Activated CD4-positive, alpha-beta T cell treated with anti-CD3 and anti-CD28 coated beads, Interleukin-2, amount 10 ng/mL, durations not matched to agents 24 days and 14 days (primary cell): ENCODE results near the gene LPA. TPM values are rescaled to one million over a fixed set of nuclear protein-coding genes. Genes with fewer than 3 reads are reported as not detected.
"Not testable (repeated sequence)": the region's sequence is repeated elsewhere in the genome, so short reads cannot be mapped to it uniquely, and the experiment has no call there.

Experiments used
- DNase-seq: peaks from one replicate; pipeline ENCODE4 v3.0.0; 2022
- H3K27ac Mint-ChIP-seq: one replicate; pipeline ENCODE4 v1.8.0; 2022; ENCODE audit warnings: mild to moderate bottlenecking, mixed read lengths
- H3K27me3 Mint-ChIP-seq: one replicate; pipeline ENCODE4 v1.8.0; 2022; ENCODE audit warnings: mixed read lengths
- H3K36me3 Mint-ChIP-seq: one replicate; pipeline ENCODE4 v1.8.0; 2022; ENCODE audit warnings: low read depth, mild to moderate bottlenecking, mixed read lengths
- H3K4me1 Mint-ChIP-seq: one replicate; pipeline ENCODE4 v1.8.0; 2021; ENCODE audit warnings: mixed read lengths
- H3K4me3 Mint-ChIP-seq: one replicate; pipeline ENCODE4 v1.8.0; 2022; ENCODE audit warnings: mild to moderate bottlenecking, moderate library complexity, mixed read lengths
- H3K9me3 Mint-ChIP-seq: one replicate; pipeline ENCODE4 v1.8.0; 2021; ENCODE audit warnings: mixed read lengths
- intact Hi-C: fragments of 100-400 bp; cut with micrococcal nuclease; formaldehyde crosslinking; loops from one replicate; pipeline ENCODE4 v1.15.1; 2023
- total RNA-seq: library from RNA; stranded (reverse); gene quantifications from 2 replicates; pipeline ENCODE4 v1.2.3, GENCODE V29; 2022

Gene LPA, protein sequence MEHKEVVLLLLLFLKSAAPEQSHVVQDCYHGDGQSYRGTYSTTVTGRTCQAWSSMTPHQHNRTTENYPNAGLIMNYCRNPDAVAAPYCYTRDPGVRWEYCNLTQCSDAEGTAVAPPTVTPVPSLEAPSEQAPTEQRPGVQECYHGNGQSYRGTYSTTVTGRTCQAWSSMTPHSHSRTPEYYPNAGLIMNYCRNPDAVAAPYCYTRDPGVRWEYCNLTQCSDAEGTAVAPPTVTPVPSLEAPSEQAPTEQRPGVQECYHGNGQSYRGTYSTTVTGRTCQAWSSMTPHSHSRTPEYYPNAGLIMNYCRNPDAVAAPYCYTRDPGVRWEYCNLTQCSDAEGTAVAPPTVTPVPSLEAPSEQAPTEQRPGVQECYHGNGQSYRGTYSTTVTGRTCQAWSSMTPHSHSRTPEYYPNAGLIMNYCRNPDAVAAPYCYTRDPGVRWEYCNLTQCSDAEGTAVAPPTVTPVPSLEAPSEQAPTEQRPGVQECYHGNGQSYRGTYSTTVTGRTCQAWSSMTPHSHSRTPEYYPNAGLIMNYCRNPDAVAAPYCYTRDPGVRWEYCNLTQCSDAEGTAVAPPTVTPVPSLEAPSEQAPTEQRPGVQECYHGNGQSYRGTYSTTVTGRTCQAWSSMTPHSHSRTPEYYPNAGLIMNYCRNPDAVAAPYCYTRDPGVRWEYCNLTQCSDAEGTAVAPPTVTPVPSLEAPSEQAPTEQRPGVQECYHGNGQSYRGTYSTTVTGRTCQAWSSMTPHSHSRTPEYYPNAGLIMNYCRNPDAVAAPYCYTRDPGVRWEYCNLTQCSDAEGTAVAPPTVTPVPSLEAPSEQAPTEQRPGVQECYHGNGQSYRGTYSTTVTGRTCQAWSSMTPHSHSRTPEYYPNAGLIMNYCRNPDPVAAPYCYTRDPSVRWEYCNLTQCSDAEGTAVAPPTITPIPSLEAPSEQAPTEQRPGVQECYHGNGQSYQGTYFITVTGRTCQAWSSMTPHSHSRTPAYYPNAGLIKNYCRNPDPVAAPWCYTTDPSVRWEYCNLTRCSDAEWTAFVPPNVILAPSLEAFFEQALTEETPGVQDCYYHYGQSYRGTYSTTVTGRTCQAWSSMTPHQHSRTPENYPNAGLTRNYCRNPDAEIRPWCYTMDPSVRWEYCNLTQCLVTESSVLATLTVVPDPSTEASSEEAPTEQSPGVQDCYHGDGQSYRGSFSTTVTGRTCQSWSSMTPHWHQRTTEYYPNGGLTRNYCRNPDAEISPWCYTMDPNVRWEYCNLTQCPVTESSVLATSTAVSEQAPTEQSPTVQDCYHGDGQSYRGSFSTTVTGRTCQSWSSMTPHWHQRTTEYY (N-terminal part only)
- total RNA-seq, result not detected in 2 replicates

DNA sequence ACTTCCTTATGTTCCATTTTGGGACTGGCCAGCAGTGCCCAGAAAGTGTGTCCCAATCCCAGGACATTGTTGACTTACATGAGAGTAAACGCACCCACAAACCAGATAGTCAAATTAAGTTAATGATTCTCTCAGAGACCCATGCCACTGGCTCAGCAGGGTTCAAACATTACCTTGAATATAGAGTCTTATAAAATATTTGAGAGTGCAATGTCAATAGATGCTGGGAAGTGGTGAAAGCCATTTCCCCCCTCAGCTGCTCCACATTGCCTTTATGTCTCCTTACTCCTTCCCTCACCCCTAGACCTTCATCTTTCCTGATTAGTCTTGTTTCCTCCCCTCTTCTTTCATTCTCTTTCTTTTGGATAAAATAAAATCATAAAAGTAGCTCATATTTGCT lies at the start of gene LPA:
TSS of gene LPA (minus strand) at position 78 of the 400 bp plus-strand sequence. CDS start at position 17, 61 bp downstream.
- H3K9me3 Mint-ChIP-seq, DNase-seq, H3K27me3 Mint-ChIP-seq, H3K27ac Mint-ChIP-seq, H3K36me3 Mint-ChIP-seq, intact Hi-C loops, H3K4me1 Mint-ChIP-seq, H3K4me3 Mint-ChIP-seq: not testable (repeated sequence)

DNA sequence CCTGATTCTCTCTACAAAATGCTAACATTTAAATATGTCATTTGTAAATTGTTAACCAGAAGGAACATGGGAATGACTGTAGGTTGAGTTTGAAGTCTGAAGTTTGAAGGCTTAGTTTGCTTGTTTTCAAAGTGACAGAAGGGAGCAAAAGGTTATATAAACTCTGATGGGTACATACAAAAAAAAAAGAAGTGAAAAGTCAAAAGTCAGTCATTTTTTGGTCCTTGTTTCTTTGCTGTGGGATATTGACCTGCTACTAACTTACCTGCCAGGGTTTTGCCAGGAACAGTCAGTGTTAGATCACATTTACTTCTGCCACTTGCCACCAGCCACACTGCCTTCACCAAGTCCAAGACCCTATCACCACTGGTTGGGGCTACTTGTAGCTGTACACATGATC lies 44.9 kb upstream of the LPA start:
- DNase-seq, H3K27ac Mint-ChIP-seq, H3K27me3 Mint-ChIP-seq, H3K4me3 Mint-ChIP-seq, H3K9me3 Mint-ChIP-seq, intact Hi-C loops, H3K36me3 Mint-ChIP-seq, H3K4me1 Mint-ChIP-seq: not testable (repeated sequence)

DNA sequence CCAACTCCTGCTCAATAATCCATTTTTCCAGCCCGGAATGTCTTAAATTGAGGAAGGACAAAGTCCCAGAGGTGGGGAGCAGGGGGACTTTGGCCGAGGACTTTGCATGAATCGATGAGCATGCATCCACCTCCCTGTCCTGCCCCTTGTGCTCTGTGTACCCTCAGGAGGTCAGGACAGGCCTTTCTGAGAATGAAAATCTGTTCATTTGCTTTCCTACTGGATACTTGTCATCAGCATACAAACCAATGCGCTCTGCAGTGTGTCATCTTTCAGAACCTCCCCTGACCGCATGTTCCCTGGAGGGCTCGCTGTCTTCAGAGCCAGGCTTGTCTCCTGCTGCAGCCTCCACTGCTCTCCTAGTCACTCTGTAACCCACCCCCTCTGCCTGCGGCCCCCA lies 40.6 kb upstream of the LPA start:
- H3K27ac Mint-ChIP-seq, DNase-seq, H3K4me1 Mint-ChIP-seq, H3K36me3 Mint-ChIP-seq, H3K27me3 Mint-ChIP-seq, H3K9me3 Mint-ChIP-seq, H3K4me3 Mint-ChIP-seq, intact Hi-C loops: not testable (repeated sequence)

DNA sequence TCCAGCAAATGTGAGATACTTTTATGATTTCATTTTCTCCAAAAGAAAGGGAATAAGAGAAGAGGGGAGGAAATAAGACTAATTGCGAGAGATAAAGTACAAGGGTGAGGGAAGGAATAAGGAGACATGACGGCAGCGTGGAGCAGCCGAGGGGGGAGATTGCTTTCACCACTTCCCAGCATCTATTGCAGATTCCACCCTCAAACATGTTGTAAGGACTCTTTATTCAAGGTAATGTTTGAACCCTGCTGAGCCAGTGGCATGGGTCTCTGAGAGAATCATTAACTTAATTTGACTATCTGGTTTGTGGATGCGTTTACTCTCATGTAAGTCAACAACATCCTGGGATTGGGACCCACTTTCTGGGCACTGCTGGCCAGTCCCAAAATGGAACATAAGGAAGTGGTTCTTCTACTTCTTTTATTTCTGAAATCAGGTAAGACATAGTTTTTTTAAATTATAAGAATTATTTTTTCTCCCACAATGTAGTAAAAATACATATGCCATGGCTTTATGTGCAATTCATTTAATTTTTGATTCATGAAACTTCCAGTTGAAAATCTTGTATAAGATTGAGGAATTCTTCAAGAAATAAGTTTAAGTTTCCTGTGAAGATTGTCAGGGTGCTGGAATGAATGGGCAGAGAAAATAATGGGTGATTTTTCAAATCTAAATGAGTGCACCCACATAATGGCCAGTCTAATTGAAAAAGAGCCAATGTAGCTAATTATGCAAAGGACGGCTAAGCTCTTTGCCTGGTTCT lies 38.0 kb upstream of the LPA start, which contains the start of gene PLG:
TSS of gene PLG (plus strand) at position 327 of the 763 bp plus-strand sequence. CDS start at position 388, 61 bp downstream.
- H3K27ac Mint-ChIP-seq, H3K27me3 Mint-ChIP-seq, intact Hi-C loops, H3K36me3 Mint-ChIP-seq, H3K9me3 Mint-ChIP-seq, DNase-seq, H3K4me3 Mint-ChIP-seq, H3K4me1 Mint-ChIP-seq: not testable (repeated sequence)

GRCh38 chr6:160697826-160698225 lies 33.8 kb upstream of the LPA start:
- Mint-ChIP-seq H3K27me3 (no peaks in the 10 kb centered on the region), H3K4me3 (no peak overlapping the region), H3K27ac (no peak overlapping the region), H3K36me3 (no peaks in the 10 kb centered on the region), H3K4me1 (no peaks in the 10 kb centered on the region), H3K9me3 (no peaks in the 10 kb centered on the region)
- intact Hi-C loops, result no loop called here
- no peak for DNase-seq

DNA sequence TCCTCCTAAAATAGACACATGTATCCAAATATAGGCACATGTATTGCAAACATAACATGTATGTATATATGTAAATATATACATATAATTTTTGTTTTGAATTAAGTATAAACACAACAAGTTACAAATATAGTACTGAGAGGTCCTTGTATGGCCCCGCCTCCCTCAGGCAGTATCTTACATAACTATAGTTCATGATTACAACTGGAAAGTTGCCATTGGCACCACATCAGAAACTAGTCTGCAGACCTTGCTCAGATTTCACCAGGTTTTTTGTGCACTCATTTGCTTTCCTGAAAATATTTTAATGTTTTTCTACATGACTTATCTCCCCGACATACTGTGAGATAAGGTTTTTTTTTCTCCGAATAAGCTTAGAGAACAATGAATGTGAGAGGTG lies 32.8 kb upstream of the LPA start:
- intact Hi-C loops, H3K4me3 Mint-ChIP-seq, H3K27ac Mint-ChIP-seq, DNase-seq, H3K27me3 Mint-ChIP-seq, H3K4me1 Mint-ChIP-seq, H3K36me3 Mint-ChIP-seq, H3K9me3 Mint-ChIP-seq: not testable (repeated sequence)

DNA sequence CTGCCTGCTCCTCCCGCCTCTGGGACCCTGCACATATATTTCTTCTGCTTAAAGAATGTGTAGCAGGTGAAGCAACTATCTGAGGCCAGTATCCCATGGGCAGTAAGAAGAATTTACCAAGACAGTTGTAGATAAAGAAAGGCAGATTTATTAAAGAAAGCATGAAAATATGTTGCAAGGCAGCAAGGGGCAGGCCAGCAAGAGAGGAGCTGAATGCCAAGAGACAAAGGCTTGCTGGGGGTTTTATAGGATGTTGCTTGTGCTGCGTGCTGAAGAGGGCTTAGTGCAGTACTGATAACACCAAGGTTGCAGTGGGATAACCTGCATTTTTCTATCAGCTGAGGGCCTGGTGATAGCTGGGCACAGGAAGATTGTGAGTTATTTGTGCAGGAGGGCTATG lies 31.5 kb upstream of the LPA start:
- H3K4me3 Mint-ChIP-seq, H3K36me3 Mint-ChIP-seq, H3K27ac Mint-ChIP-seq, DNase-seq, H3K9me3 Mint-ChIP-seq, H3K4me1 Mint-ChIP-seq, intact Hi-C loops, H3K27me3 Mint-ChIP-seq: not testable (repeated sequence)

- H3K27me3 Mint-ChIP-seq, H3K4me1 Mint-ChIP-seq, intact Hi-C loops, DNase-seq, H3K36me3 Mint-ChIP-seq, H3K27ac Mint-ChIP-seq, H3K4me3 Mint-ChIP-seq, H3K9me3 Mint-ChIP-seq: not testable (repeated sequence)
Observed at GRCh38 chr6:160695025-160695424, 30.9 kb upstream of the LPA start.

GRCh38 chr6:160692369-160692959 lies 28.4 kb upstream of the LPA start:
- Mint-ChIP-seq H3K27ac (no peak overlapping the region), H3K36me3 (no peaks in the 10 kb centered on the region), H3K4me1 (no peaks in the 10 kb centered on the region), H3K27me3 (no peaks in the 10 kb centered on the region), H3K9me3 (no peaks in the 10 kb centered on the region), H3K4me3 (no peak overlapping the region)
- DNase-seq, result no peak
- intact Hi-C loops, result no loop called here

DNA sequence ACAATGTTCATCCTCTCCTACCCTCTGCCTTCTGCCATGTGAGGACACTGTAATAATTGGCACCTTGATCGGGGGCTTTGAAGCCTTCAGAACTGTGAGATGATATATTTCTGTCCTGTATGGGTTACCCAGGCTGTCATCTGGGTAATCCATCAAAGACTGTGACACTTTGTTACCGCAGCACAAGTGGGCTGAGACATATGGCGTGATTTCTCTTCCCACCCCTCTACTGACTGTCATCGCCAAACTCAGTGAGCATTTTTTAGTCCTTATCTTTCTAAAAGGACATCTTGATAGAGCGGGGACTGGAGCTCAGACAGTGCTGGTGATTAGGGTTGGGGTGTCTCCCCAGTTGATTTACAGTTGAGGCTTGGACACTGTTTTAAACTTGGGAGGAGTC lies 27.5 kb upstream of the LPA start:
- Mint-ChIP-seq H3K36me3 (no peaks in the 10 kb centered on the region), H3K27me3 (no peaks in the 10 kb centered on the region), H3K4me1 (no peaks in the 10 kb centered on the region), H3K9me3 (no peaks in the 10 kb centered on the region), H3K27ac (no peak overlapping the region), H3K4me3 (no peak overlapping the region)
- no peak for DNase-seq
- intact Hi-C loops, result no loop called here

- intact Hi-C loops, result no loop called here
- no peaks in the 10 kb centered on the region for H3K9me3 Mint-ChIP-seq
- no peaks in the 10 kb centered on the region for H3K27me3 Mint-ChIP-seq
- H3K27ac Mint-ChIP-seq, result no peak overlapping the region
- DNase-seq, result no peak
- H3K36me3 Mint-ChIP-seq, result no peaks in the 10 kb centered on the region
- H3K4me3 Mint-ChIP-seq, result no peak overlapping the region
- no peaks in the 10 kb centered on the region for H3K4me1 Mint-ChIP-seq
Observed at GRCh38 chr6:160690458-160690857, 26.4 kb upstream of the LPA start.

DNA sequence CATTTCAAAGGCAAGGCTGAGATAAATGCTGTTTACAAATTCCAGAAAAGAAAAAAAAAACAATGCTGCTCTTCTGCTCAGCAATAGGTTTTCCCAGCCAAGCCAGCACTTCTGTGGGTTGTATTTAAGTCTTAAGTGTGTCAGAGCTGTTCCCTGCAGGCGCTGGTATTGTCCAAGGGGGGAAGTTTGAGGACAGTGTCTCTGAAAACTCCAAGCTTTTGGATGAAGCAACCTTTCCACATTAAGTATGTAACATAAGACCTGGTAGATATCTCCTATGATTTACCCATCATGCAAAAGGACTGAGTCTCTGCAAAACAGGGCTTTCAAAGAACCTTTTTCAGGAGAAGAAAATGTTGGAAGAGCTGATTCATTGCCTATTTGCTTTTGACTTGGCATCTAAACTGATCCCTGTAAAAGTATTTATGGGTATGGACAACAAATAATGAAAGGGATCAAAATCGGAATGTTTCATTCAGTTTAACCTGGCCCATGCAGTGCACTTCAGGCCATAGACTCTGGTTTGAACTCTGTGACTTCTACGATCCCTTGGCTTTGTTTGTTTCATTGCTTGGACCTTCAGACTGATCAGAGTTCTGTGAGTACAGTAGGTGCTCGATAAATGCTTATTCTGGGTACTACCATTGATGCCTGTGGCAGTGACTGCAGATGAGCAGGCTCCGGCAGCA lies 21.8 kb upstream of the LPA start:
- no peak overlapping the region for H3K4me3 Mint-ChIP-seq

More for the DNA sequence above, 21.8 kb upstream of the LPA start:
- H3K27ac Mint-ChIP-seq, result no peak overlapping the region
- no peaks in the 10 kb centered on the region for H3K36me3 Mint-ChIP-seq
- intact Hi-C loops, result no loop called here
- no peaks in the 10 kb centered on the region for H3K4me1 Mint-ChIP-seq
- DNase-seq, result no peak
- H3K9me3 Mint-ChIP-seq, result no peaks in the 10 kb centered on the region
- H3K27me3 Mint-ChIP-seq, result no peaks in the 10 kb centered on the region
